ENCODE measurements around the gene PCDHB4.
"Not testable (repeated sequence)": the region's sequence is repeated elsewhere in the genome, so short reads cannot be mapped to it uniquely, and the experiment has no call there.

PCDHB4 gene

GRCh38 chr5:141121563-141121962 is at the start of gene PCDHB4:
Gene PCDHB4 (plus strand): TSS chr5:141121818. CDS start chr5:141121999, 181 bp downstream.
- no peak for DNase-seq

DNA sequence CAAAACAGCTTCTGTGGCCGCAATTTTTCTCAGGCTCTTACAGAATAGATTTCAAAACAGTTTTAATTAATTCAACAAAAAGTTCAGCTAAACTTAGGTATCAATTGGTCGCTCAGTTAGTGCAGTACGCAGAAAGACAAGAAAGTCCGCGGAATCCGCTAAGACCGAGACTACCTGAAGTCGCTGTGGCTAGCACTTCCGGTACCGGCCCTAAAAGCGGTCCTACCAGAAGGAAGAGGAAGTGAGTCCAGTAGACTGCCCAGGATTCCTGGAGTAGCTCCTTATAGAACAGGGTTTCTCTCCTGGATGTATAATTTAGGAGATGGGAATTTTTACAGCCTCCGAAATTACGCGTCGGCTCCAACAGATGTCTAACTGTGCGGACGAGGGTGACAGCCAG is 43.8 kb upstream of the PCDHB4 start:
- no peak for DNase-seq

DNA sequence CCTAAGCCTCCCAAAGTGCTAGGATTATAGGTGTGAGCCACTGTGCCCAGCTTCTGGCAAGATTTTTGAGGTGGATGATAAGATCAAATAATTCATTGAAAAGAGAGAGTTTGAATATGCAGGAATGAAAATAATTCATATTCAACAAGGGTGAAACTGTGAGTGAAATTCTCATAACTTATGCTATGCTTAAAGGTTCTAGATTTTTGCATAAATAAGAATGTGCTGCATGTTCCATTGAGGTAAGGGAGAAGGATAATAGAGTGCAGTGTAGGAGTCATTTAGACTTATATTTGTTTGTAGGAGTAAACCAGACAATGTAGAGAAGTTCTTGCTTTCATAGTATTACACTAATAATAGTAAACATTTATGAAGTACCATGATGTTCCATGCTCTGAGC is 39.4 kb upstream of the PCDHB4 start:
- DNase-seq = no peak

DNA sequence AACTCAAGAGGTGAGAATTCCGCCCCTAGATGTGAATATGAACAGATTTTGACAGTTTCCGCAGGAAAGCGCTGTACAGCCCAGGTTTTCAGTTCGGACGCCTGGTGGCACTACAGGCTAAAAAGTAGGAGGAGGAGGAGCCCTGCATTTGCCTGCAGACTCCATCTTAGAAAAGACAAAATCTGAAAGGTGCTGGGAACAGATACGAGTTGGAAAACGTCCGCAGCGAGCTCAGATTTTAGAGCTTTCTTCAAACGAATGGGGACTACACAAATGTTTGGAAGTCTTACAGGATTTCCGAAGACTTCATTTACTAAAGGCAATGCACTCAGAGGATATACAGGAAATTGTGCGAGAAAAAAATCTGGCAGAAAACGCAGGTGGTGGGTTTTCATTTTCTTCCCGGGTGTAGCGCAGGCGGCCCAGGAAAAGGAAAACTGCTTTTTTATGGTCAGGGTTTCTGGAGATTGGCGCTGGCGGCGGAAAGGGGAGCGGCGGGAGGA is 37.1 kb upstream of the PCDHB4 start:
- peak; percentile 47 for DNase-seq

GRCh38 chr5:141094481-141095262 is 26.9 kb upstream of the PCDHB4 start, which contains the start of gene PCDHB2:
Gene PCDHB2 (plus strand): TSS chr5:141094615. CDS start chr5:141094791, 176 bp downstream.
- peak; percentile 26 for DNase-seq

- no peak for DNase-seq
These were observed 26.4 kb upstream of the PCDHB4 start for GRCh38 chr5:141095263-141095641.

DNA sequence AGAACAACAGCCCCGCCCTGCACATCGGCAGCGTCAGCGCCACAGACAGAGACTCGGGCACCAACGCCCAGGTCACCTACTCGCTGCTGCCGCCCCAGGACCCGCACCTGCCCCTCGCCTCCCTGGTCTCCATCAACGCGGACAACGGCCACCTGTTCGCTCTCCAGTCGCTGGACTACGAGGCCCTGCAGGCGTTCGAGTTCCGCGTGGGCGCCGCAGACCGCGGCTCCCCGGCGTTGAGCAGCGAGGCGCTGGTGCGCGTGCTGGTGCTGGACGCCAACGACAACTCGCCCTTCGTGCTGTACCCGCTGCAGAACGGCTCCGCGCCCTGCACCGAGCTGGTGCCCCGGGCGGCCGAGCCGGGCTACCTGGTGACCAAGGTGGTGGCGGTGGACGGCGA is 25.4 kb upstream of the PCDHB4 start:
- not testable (repeated sequence) for DNase-seq

DNA sequence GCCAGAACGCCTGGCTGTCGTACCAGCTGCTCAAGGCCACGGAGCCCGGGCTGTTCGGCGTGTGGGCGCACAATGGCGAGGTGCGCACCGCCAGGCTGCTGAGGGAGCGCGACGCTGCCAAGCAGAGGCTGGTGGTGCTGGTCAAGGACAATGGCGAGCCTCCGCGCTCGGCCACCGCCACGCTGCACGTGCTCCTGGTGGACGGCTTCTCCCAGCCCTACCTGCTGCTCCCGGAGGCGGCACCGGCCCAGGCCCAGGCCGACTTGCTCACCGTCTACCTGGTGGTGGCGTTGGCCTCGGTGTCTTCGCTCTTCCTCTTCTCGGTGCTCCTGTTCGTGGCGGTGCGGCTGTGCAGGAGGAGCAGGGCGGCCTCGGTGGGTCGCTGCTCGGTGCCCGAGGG is 25.0 kb upstream of the PCDHB4 start:
- DNase-seq = not testable (repeated sequence)

- no peak for DNase-seq
These were observed 21.3 kb upstream of the PCDHB4 start, which contains the start of gene PCDHB3 for GRCh38 chr5:141100243-141100805. Gene PCDHB3 (plus strand): TSS chr5:141100473. CDS start chr5:141100650, 177 bp downstream.

GRCh38 chr5:141101059-141101458 is 20.6 kb upstream of the PCDHB4 start:
- no peak for DNase-seq

DNA sequence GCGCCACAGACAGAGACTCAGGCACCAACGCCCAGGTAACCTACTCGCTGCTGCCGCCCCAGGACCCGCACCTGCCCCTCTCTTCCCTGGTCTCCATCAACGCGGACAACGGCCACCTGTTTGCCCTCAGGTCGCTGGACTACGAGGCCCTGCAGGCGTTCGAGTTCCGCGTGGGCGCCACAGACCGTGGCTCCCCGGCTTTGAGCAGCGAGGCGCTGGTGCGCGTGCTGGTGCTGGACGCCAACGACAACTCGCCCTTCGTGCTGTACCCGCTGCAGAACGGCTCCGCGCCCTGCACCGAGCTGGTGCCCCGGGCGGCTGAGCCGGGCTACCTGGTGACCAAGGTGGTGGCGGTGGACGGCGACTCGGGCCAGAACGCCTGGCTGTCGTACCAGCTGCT is 19.5 kb upstream of the PCDHB4 start:
- DNase-seq = not testable (repeated sequence)

DNA sequence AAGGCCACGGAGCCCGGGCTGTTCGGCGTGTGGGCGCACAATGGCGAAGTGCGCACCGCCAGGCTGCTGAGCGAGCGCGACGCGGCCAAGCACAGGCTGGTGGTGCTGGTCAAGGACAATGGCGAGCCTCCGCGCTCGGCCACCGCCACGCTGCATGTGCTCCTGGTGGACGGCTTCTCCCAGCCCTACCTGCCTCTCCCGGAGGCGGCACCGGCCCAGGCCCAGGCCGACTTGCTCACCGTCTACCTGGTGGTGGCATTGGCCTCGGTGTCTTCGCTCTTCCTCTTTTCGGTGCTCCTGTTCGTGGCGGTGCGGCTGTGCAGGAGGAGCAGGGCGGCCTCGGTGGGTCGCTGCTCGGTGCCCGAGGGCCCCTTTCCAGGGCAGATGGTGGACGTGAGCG is 19.1 kb upstream of the PCDHB4 start:
- not testable (repeated sequence) for DNase-seq

- no peak for DNase-seq
These were observed 16.3 kb upstream of the PCDHB4 start for GRCh38 chr5:141105350-141105749.

DNA sequence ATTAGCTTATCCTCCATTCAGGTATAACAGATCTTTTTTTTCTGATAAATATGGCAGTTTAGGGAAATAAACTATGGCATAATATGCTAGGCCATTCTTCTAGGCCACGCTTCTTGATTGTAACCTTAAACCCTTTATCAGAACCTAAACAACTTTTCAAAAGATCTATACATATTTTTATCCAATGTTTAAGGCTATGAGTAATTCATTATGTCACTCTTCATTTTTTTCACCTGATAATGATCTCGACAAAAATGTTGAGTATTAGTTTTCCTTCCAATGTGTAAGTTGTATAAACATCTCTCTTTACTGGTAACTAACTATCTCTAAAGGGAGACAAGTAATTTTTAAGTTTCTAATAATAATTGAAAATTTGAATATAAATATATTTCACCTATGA is 2.4 kb upstream of the PCDHB4 start:
- no peak for DNase-seq

DNA sequence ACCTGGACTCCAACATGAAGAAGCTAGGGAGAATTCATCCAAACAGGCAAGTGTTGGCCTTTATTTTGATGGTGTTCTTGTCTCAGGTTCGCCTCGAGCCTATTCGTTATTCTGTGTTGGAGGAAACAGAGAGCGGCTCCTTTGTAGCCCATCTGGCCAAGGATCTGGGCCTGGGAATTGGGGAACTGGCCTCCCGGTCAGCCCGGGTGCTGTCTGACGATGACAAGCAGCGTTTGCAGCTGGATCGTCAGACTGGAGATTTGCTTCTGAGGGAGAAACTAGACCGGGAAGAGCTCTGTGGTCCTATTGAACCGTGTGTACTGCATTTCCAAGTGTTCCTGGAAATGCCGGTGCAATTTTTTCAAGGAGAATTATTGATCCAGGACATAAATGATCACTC is 367 bp downstream of the PCDHB4 start:
- DNase-seq = no peak

GRCh38 chr5:141123396-141124135 is 1.9 kb downstream of the PCDHB4 start:
- DNase-seq = not testable (repeated sequence)

DNA sequence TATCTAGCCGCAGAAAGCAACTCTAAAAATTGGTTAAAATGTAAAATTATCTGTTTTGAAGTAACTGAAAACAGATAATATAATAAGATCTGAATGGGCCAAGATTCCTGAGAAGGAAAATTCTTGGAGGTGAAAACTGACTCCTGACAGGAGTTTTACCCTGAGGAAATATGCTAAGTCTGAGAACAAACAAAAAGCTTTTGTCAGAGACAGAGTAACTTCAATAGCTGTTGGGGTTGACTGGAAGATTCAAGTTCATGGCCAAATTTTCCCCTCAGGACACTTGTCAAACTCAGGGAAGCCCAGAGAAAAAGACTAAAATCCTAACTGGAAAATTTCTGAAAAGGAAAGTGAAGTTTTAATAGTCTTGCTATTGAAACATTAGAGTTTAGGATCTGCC is 5.7 kb downstream of the PCDHB4 start:
- no peak for DNase-seq

DNA sequence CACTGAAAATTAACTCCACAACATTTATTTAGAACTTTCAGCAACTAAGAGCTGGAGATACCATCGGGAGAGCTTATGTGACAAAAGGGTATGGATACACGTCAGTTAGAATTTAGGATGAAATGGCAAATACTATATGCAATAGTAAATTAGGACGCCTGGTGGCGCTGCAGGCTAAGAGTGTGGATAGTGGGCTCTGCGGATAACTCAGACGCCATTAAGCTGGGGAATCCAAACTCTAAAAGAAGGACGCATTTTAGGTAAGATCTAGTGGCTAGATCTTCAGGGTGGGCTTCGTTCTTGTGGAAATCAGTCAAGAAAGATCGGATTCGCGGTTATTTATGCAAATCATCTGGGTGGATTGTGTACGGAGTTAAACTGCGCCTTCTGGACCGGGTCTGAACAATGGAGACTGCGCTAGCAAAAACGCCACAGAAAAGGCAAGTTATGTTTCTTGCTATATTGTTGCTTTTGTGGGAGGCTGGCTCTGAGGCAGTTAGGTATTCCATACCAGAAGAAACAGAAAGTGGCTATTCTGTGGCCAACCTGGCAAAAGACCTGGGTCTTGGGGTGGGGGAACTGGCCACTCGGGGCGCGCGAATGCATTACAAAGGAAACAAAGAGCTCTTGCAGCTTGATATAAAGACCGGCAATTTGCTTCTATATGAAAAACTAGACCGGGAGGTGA is 13.6 kb downstream of the PCDHB4 start, which contains the start of gene PCDHB5:
Gene PCDHB5 (plus strand): TSS at position 177 of the 688 bp plus-strand sequence. CDS start 229 bp downstream, at position 406.
- DNase-seq = no peak

DNA sequence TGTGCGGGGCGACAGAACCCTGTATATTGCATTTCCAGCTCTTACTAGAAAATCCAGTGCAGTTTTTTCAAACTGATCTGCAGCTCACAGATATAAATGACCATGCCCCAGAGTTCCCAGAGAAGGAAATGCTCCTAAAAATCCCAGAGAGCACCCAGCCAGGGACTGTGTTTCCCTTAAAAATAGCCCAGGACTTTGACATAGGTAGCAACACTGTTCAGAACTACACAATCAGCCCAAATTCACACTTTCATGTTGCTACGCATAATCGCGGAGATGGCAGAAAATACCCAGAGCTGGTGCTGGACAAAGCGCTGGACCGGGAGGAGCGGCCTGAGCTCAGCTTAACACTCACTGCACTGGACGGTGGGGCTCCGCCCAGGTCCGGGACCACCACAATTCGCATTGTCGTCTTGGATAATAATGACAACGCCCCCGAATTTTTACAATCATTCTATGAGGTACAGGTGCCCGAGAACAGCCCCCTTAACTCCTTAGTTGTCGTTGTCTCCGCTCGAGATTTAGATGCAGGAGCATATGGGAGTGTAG is 14.2 kb downstream of the PCDHB4 start:
- no peak for DNase-seq

- not testable (repeated sequence) for DNase-seq
These were observed 15.7 kb downstream of the PCDHB4 start for GRCh38 chr5:141137346-141137745.

- DNase-seq = no peak
These were observed 28.2 kb downstream of the PCDHB4 start, which contains the start of gene PCDHB6 for GRCh38 chr5:141149812-141150211. Gene PCDHB6 (plus strand): TSS chr5:141150057. CDS start chr5:141150258, 201 bp downstream.

All from HCEC 1CT (cell line).